MM.1S (cell line): ENCODE data around the gene MRPS5.

Experiments used
- CTCF ChIP-seq: fragments of 300-600 bp; sonication (generic); IDR thresholded peaks from 2 replicates; pipeline ENCODE4 v1.5.1; 2016; ENCODE audit warnings: antibody characterized with exemption, low read length, mixed read lengths
- EZH2 ChIP-seq: fragments of 300-600 bp; sonication (generic); optimal IDR thresholded peaks from 2 replicates; pipeline ENCODE3; 2017; ENCODE audit warnings: low read depth, mild to moderate bottlenecking, antibody characterized with exemption, low read length, mixed read lengths
- EZH2phosphoT487 ChIP-seq: fragments of 300-600 bp; sonication (generic); IDR thresholded peaks from 2 replicates; pipeline ENCODE4 v1.6.1; 2018; ENCODE audit warnings: antibody characterized with exemption, low read length

- TF ChIP-seq EZH2 (no peak), CTCF (no peak), EZH2phosphoT487 (no peak)
These were observed 15.5 kb downstream of the MRPS5 start for GRCh38 chr2:95106081-95106480.
